GM12864 (cell line): ENCODE results near the gene CXCL6.

ENCODE experiments used
- DNase-seq: peaks from one replicate; pipeline ENCODE4 v3.0.0-alpha.2; 2011; ENCODE audit warnings: low read depth
- H3K4me3 ChIP-seq: 2 replicates; pipeline ENCODE4 v1.5.1; 2011; ENCODE audit warnings: mild to moderate bottlenecking, low read depth, low read length, control low read depth
- CTCF ChIP-seq: IDR thresholded peaks from 2 replicates; pipeline ENCODE4 v1.5.1; 2011; ENCODE audit warnings: low read depth, mild to moderate bottlenecking, moderate library complexity, low read length, control low read depth, inconsistent platforms; ENCODE audit errors: missing control alignments

The CXCL6 gene

DNA sequence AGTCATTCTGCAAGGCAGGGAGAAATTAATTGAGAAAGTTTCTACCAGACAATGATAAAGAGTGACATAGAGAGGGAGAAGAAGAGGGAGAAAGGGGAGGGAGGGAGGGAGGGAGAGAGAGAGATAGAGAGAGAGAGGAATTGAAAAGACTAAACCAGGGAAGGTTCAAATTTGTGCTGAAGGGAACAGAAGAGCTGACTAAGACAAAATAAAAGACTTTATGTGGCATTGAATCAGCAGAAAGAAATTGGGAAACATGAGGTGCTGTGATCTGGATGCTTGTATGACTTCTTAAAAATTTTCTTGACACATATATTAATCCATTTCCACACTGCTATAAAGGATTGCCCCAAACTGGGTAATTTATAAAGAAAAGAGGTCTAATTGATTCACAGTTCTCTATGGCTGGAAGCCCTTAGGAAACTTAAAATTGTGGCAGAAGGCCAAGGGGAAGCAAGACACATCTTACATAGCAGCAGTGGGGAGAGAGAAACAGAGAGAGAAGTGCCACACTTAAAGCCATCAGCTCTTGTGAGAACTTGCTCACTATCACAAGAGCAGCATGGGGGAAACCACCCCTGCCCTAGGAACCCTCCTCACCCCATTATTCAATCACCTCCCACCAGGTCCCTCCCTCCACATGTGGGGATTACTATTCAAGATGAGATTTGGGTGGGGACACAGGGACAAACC, 13.5 kb upstream of the CXCL6 start:
- DNase-seq, result no peak
- H3K4me3 ChIP-seq, result no peak overlapping the region
- no peak for TF ChIP-seq CTCF

GRCh38 chr4:73823760-73824159, 12.7 kb upstream of the CXCL6 start:
- H3K4me3 ChIP-seq, result no peak overlapping the region
- no peak for DNase-seq
- no peak for TF ChIP-seq CTCF

GRCh38 chr4:73828956-73829355, 7.5 kb upstream of the CXCL6 start:
- H3K4me3 ChIP-seq, result no peak overlapping the region
- no peak for DNase-seq
- no peak for TF ChIP-seq CTCF

DNA sequence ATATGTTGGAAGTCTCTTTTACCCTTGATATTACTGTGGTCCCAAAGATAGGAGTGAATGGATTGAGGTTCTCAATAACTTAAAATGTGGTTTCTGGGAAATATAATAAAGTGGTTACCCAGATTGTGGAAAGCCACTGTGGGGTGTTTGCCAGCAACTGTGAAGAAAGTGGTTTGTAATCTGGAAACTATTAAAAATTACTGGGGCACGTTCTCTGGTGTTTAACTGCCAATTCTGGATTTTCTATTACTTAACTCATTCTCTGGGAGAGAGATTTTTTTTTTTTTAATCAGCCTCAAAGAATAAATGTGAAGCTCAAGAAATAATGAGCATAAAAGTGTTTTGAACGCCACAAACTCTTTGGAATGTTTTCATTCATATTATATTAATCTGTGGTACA, 4.9 kb upstream of the CXCL6 start:
- TF ChIP-seq CTCF, result no peak
- H3K4me3 ChIP-seq, result no peak overlapping the region
- DNase-seq, result no peak

DNA sequence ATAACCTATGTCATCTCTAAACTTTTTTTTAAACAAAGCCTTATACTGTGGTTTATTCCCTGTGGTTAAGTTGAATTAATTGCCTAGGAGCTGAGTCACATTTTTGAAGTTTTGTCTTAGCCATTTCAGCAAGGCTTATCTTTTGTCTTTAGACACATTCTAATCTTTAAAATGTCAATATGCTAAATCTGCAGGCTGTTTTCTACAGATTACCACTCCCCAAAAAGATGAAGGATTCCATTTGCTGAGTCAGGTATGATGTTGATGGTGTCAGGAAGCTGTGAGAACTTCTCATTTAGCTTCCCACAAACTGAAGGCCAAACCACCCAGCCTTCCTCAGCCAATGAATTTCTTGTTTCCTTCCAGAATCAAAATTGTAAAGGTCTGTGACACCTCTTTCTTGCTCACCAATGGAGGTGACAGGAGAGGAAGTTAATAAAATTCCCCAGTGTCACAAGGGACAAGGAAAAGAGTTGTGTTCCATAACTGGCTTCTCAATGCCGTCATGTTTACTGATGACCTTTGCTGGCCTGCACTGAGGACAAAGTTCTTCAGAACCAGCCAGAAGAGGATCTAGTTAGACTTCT, 3.7 kb upstream of the CXCL6 start:
- no peak for DNase-seq
- no peak overlapping the region for H3K4me3 ChIP-seq
- TF ChIP-seq CTCF, result no peak

- no peak for DNase-seq
- no peak for TF ChIP-seq CTCF
- no peak overlapping the region for H3K4me3 ChIP-seq
Observed at GRCh38 chr4:73839071-73839470, 2.6 kb downstream of the CXCL6 start.

- DNase-seq, result no peak
- H3K4me3 ChIP-seq, result no peak overlapping the region
- TF ChIP-seq CTCF, result no peak
Observed at GRCh38 chr4:73839715-73840114, 3.2 kb downstream of the CXCL6 start.
